A549 treated with DMSO at 1 μM for 4 hours (cell line): Measurements from ENCODE around the gene CDHR4. TPM values are rescaled to one million over a fixed set of nuclear protein-coding genes. Genes with fewer than 3 reads are reported as not detected.

Source experiments
- total RNA-seq: library from RNA; stranded (reverse); fragments of 200-300 nt; extraction: Qiagen RNA extraction; gene quantifications from 5 replicates; pipeline ENCODE4 v1.2.3, GENCODE V29; 2022; ENCODE audit warnings: low read depth

The CDHR4 gene
- 0.15 to 0.46 TPM (median 0.30 TPM) in 5 replicates for total RNA-seq

DNA sequence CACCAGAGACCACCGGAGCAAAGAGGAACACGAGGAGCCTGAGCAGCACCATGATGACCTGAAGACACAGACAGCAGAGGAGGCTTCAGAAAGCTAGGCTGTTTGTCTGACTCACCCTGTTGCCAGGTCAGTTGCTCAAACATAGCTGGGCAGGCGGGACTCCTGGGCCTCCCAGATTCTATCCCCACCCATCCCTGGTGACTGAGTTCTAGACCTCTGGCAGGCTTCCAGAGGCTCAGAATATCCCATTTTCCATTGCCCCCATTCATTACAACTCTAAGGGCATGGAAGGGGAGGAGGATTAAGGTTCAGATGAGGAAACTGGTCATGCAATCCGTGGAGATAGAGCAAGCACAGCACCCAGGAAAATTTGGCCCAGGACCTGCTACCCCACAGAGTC is at the start of gene CDHR4:
TSS of gene CDHR4 (minus strand) at position 113 of the 400 bp plus-strand sequence. CDS start at position 52, 61 bp downstream.

GRCh38 chr3:49813497-49814174 is 14.0 kb upstream of the CDHR4 start, which contains the start of gene UBA7:
Gene UBA7, minus strand, starts transcription at chr3:49813953. Its CDS starts 166 bp downstream, at chr3:49813787.

GRCh38 chr3:49802719-49803464 is 3.2 kb upstream of the CDHR4 start, which contains the start of gene INKA1:
Gene INKA1, plus strand, starts transcription at chr3:49803261. Its CDS starts 132 bp downstream, at chr3:49803393.

DNA sequence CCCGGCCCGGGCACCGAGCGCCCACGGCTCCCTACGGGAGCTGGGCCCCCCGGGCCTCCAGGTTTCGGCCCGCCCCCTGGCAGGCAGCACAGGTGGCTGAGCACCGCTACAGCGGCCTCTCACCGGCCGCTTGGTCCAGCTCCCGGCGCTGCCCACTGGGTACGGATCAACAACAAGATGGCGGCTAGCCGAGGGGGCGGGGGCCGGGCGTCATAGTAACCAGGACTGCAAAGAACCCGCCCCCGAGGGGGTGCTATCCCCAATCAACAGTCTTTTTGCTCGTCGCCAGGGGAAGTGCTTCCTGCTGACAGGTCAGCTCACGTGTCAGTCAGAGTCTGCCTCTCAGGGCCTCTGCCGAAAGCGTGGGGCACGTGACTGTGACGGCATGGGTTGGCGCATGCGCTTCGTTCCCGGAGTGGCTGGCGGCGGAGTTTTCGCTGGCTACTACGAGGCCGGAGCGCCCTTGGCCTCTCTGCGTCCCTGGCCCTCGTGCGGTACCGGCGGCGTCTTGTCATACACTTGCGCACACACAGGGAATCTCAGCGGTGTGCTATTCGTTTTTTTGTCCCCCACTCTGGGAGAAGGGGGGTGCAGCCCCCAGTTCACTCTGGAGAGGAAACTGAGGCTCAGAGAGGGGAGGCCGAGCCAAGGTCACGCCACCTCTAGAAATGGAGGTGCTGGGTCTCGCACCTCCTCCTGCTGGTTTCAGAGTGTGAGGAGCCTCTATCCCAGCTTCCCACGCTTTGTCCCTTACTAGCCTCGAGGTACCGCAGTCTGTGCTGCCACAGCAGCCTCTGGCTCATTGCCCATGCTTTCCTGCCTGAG is 13.1 kb downstream of the CDHR4 start, which contains the start of gene IP6K1:
TSS of gene IP6K1 (minus strand) at position 186 of the 825 bp plus-strand sequence. CDS start 38,502 bp downstream, outside the sequence.

Other genes with a start within 250 kb of the CDHR4 start
- 0.16 to 0.37 TPM (median 0.17 TPM) in 5 replicates for gene BSN, start 245.4 kb downstream of the CDHR4 start, total RNA-seq
- gene APEH, start 125.5 kb downstream of the CDHR4 start, total RNA-seq = 60.6 to 69.3 TPM (median 65.2 TPM) in 5 replicates
- gene MST1, start 110.4 kb downstream of the CDHR4 start, total RNA-seq = 1.1 to 1.8 TPM (median 1.5 TPM) in 5 replicates
- gene RNF123, start 110.3 kb downstream of the CDHR4 start, total RNA-seq = 10.6 to 16.2 TPM (median 15.8 TPM) in 5 replicates
- 0.48 to 0.91 TPM (median 0.61 TPM) in 5 replicates for gene AMIGO3, start 80.2 kb downstream of the CDHR4 start, total RNA-seq
- 15.0 to 21.3 TPM (median 19.4 TPM) in 5 replicates for gene GMPPB, start 75.9 kb downstream of the CDHR4 start, total RNA-seq
- gene IP6K1, start 13.3 kb downstream of the CDHR4 start, total RNA-seq = 20.6 to 23.6 TPM (median 21.8 TPM) in 5 replicates
- 1.6 to 1.7 TPM (median 1.6 TPM) in 5 replicates for gene INKA1, start 3.4 kb upstream of the CDHR4 start, total RNA-seq
- 0.45 to 0.74 TPM (median 0.48 TPM) in 5 replicates for gene UBA7, start 14.1 kb upstream of the CDHR4 start, total RNA-seq
- gene TRAIP, start 56.7 kb upstream of the CDHR4 start, total RNA-seq = 11.9 to 15.0 TPM (median 13.9 TPM) in 5 replicates
- 0.27 to 0.85 TPM (median 0.45 TPM) in 5 replicates for gene CAMKV, start 70.0 kb upstream of the CDHR4 start, total RNA-seq
- 7.2 to 8.6 TPM (median 8.2 TPM) in 5 replicates for gene MST1R, start 104.0 kb upstream of the CDHR4 start, total RNA-seq
- gene MON1A, start 129.9 kb upstream of the CDHR4 start, total RNA-seq = 5.8 to 9.8 TPM (median 8.4 TPM) in 5 replicates
- 23.7 to 27.8 TPM (median 27.3 TPM) in 5 replicates for gene RBM6, start 140.3 kb upstream of the CDHR4 start, total RNA-seq